GM12878 (cell line): ENCODE data around the gene HS3ST6. TPM values are rescaled to one million over a fixed set of nuclear protein-coding genes. Genes with fewer than 3 reads are reported as not detected.

ENCODE experiments used
- ATAC-seq: fragments of 200-7000 bp; cut with Tn5 transposase; 3 replicates; pipeline ENCODE4 v1.9.1; 2020; ENCODE audit warnings: mild to moderate bottlenecking, moderate library complexity
- BruUV-seq: library from RNA; stranded (reverse); fragments of 400-500 nt; replicated peaks from 2 replicates; lab custom pipeline; 2021; lab: Mats Ljungman, UMichigan
- CTCF ChIA-PET: fragments of 300-600 bp; sonication (Branson Sonifier 250); formaldehyde crosslinking; extraction: SDS; loops from one replicate; lab custom pipeline; 2021; ENCODE audit warnings: inconsistent platforms; lab: Yijun Ruan, JAX
- POLR2A ChIA-PET: fragments of 350-600 bp; formaldehyde crosslinking; extraction: SDS; loops from one replicate; lab custom pipeline; 2021; ENCODE audit warnings: inconsistent platforms; lab: Charles Lee
- RAD21 ChIA-PET: fragments of 300-600 bp; sonication (Branson Sonifier 250); formaldehyde crosslinking; loops from one replicate; lab custom pipeline; 2023; ENCODE audit warnings: antibody characterized with exemption; ENCODE audit not compliant: unreplicated experiment; lab: Charles Lee
- SMC1A ChIA-PET: fragments of 300-600 bp; sonication (Branson Sonifier 250); formaldehyde crosslinking; loops from one replicate; lab custom pipeline; 2023; ENCODE audit not compliant: unreplicated experiment, uncharacterized antibody; lab: Charles Lee
- DNase-seq: peaks from one replicate; pipeline ENCODE4 v3.0.0-alpha.2; 2011; ENCODE audit warnings: low read depth, low spot score
- FAIRE-seq: peaks from 3 replicates; lab custom pipeline; 2011; peaks lifted over from hg19 to GRCh38; lab: Jason Lieb, UNC
- H2AFZ ChIP-seq: 2 replicates; pipeline ENCODE4 v1.6.0; 2011; ENCODE audit warnings: low read depth, low read length, control low read depth; ENCODE audit not compliant: control insufficient read depth
- H3K27ac ChIP-seq: 2 replicates; pipeline ENCODE4 v1.5.1; 2011; ENCODE audit warnings: control low read depth; ENCODE audit not compliant: control insufficient read depth, insufficient read depth
- H3K27me3 ChIP-seq, 2 experiments: replicated peaks in 1 of 2; 2 replicates each; pipeline versions ENCODE4 v1.6.0 to v1.6.1; 2011; ENCODE audit warnings: low read length in 1 of 2; ENCODE audit not compliant: control insufficient read depth in 2 of 2, insufficient read depth in 2 of 2
- H3K36me3 ChIP-seq, 2 experiments: 2 replicates each; pipeline ENCODE4 v1.5.1; 2011; ENCODE audit warnings: low read length in 1 of 2; ENCODE audit not compliant: control insufficient read depth in 2 of 2, insufficient read depth in 2 of 2
- H3K4me1 ChIP-seq: 2 replicates; pipeline ENCODE4 v1.6.1; 2011; ENCODE audit warnings: mild to moderate bottlenecking, low read length, moderate library complexity, mixed read lengths; ENCODE audit not compliant: control insufficient read depth, insufficient read depth
- H3K4me2 ChIP-seq: 2 replicates; pipeline ENCODE4 v1.6.0; 2011; ENCODE audit warnings: control low read depth; ENCODE audit not compliant: control insufficient read depth, insufficient read depth
- H3K4me3 ChIP-seq: fragments of 200-600 bp; sonication (generic); 2 replicates; pipeline ENCODE4 v1.5.1; 2016
- H3K79me2 ChIP-seq: 2 replicates; pipeline ENCODE4 v1.6.0; 2011; ENCODE audit warnings: low read length; ENCODE audit not compliant: control insufficient read depth, insufficient read depth
- H3K9ac ChIP-seq: 2 replicates; pipeline ENCODE4 v1.8.0; 2011; ENCODE audit warnings: low read length, control low read depth, mixed read lengths; ENCODE audit not compliant: control insufficient read depth, insufficient read depth
- H3K9me3 ChIP-seq: replicated peaks from 3 replicates; pipeline ENCODE4 v1.5.1; 2011; ENCODE audit warnings: mild to moderate bottlenecking, low read length; ENCODE audit not compliant: control insufficient read depth, insufficient read depth
- H4K20me1 ChIP-seq: 2 replicates; pipeline ENCODE4 v1.6.0; 2011; ENCODE audit not compliant: control insufficient read depth, insufficient read depth
- HSF1 ChIP-seq: fragments of 150-350 bp; IDR thresholded peaks from 2 replicates; pipeline ENCODE4 v1.6.1; 2014; ENCODE audit warnings: mild to moderate bottlenecking, low read depth, low read length
- IRF4 ChIP-seq: IDR thresholded peaks from 2 replicates; pipeline ENCODE4 v1.6.1; 2011; ENCODE audit warnings: low read depth, low read length
- LARP7 ChIP-seq: fragments of 450-650 bp; IDR thresholded peaks from 2 replicates; pipeline ENCODE4 v1.6.1; 2017; ENCODE audit warnings: mild to moderate bottlenecking
- MTA3 ChIP-seq: IDR thresholded peaks from 2 replicates; pipeline ENCODE4 v1.6.1; 2012; ENCODE audit warnings: low read length, inconsistent platforms, borderline replicate concordance
- NRF1 ChIP-seq: conservative IDR thresholded peaks from 2 replicates; pipeline ENCODE4 v1.6.1; 2011; ENCODE audit warnings: mild to moderate bottlenecking, low read depth, low read length, improper control_type of control experiment
- POLR2A ChIP-seq: IDR thresholded peaks from 2 replicates; pipeline ENCODE4 v1.6.1; 2011; ENCODE audit warnings: low read depth, mild to moderate bottlenecking, low read length
- RUNX3 ChIP-seq: IDR thresholded peaks from 2 replicates; pipeline ENCODE4 v1.6.1; 2012; ENCODE audit warnings: low read length, inconsistent platforms
- SIX5 ChIP-seq: IDR thresholded peaks from 2 replicates; pipeline ENCODE4 v1.6.1; 2011; ENCODE audit warnings: mild to moderate bottlenecking, low read depth, low read length, moderate library complexity; ENCODE audit not compliant: severe bottlenecking
- SKIL ChIP-seq: fragments of 450-650 bp; IDR thresholded peaks from 2 replicates; pipeline ENCODE4 v1.6.1; 2017; ENCODE audit warnings: mild to moderate bottlenecking, low read depth, inconsistent platforms; ENCODE audit not compliant: poor library complexity, severe bottlenecking
- SREBF2 ChIP-seq: IDR thresholded peaks from 2 replicates; pipeline ENCODE4 v1.6.1; 2012; ENCODE audit warnings: mild to moderate bottlenecking, low read length
- SRF ChIP-seq, 2 experiments: IDR thresholded peaks; 2 replicates each; pipeline ENCODE4 v1.6.1; 2011; ENCODE audit warnings: low read depth in 2 of 2, low read length in 2 of 2, mild to moderate bottlenecking in 1 of 2, moderate library complexity in 1 of 2
- TCF7 ChIP-seq: IDR thresholded peaks from 2 replicates; pipeline ENCODE4 v1.6.1; 2014; ENCODE audit warnings: antibody characterized with exemption, borderline replicate concordance
- WGBS: methylation state at CpG from one replicate; pipeline ENCODE4 v1.1.6; 2016; ENCODE audit warnings: low lambda C conversion rate; ENCODE audit not compliant: insufficient replicate concordance, insufficient coverage; ENCODE audit errors: missing lambda C conversion rate; 5-methylcytosine and 5-hydroxymethylcytosine counted together
- in situ Hi-C: fragments of 300-500 bp; cut with MboI; formaldehyde crosslinking; loops from 9 replicates; pipeline ENCODE4 v1.14.3; 2018; ENCODE audit warnings: mixed read lengths
- intact Hi-C: fragments of 100-400 bp; cut with micrococcal nuclease; formaldehyde crosslinking; loops from one replicate; pipeline ENCODE4 v1.14.2; 2022; ENCODE audit not compliant: unreplicated experiment
- polyA plus RNA-seq, 11 experiments: library from polyadenylated mRNA; depleted of rRNA in 4 of 11; unstranded in 6 of 11; stranded (reverse) in 5 of 11; fragments of >200 nt; fragmentation: Nextera tagmentation in 4 of 11; fragmentation: Illumina TruSeq in 1 of 11; extraction: Ambion mirVana in 4 of 11; extraction: Trizol in 1 of 11; gene quantifications; 1 replicate in 1 of 11; 2 replicates in 10 of 11; pipeline versions ENCODE4 v1.2.1 to v1.2.3, GENCODE V29; 2011 to 2016; ENCODE audit warnings: inconsistent platforms in 2 of 11, missing spikeins in 2 of 11, low read depth in 1 of 11
- total RNA-seq, 4 experiments: library from RNA; depleted of rRNA in 3 of 4; stranded (reverse); fragments of >200 nt in 3 of 4; fragmentation: Illumina TruSeq in 1 of 4; extraction: Trizol in 1 of 4; gene quantifications; 2 replicates each; pipeline versions ENCODE4 v1.2.1 to v1.2.3, GENCODE V29; 2013 to 2021
- TF ChIP-seq, protein P1 (sequence below): fragments of 450-650 bp; formaldehyde crosslinking; IDR thresholded peaks from 2 replicates; pipeline ENCODE4 v1.4.0; 2020; ENCODE audit warnings: mild to moderate bottlenecking, moderate library complexity

The HS3ST6 gene
- total and polyA plus RNA-seq, 10 of the 15 experiments (the other 5 are each of a cell fraction or from before 2014, with no cell fraction given), result not detected

DNA sequence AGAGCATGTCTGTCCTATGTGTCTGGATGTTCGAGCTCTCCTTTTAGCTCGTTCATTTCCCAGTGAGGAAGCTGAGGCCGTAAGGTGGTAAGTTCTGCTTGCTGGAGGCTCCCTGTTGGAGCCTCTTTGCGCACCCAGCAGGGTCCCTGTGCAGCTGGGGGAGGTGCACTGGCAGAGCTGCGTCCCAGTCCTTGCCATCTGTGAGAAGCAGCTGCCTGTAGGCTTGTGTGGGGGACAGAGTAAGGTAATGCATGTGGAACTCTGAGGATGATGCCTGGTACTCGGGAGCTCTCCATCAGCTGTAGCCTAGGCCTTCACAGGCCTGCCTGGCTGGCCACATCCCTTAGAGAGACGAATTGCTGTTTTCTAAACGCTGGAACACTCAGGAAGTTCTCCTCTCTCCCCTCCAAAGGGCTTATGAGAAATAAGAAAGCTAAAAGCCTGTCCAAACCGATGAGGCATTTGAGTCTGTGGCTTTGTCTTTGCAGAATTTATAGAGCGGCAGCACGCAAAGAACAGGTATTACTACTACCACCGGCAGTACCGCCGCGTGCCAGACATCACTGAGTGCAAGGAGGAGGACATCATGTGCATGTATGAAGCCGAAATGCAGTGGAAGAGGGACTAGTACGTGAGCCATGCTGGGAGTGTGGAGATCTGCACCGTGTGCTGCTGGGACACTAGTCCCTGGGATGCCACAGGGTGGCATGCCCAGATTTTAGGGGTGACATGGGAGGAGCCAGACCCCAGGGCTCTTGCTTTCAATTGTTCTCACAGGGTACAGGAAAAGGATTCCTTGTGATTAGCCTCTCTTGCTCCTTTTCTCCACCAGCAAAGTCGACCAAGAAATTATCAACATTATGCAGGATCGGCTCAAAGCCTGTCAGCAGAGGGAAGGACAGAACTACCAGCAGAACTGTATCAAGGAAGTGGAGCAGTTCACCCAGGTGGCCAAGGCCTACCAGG is 42.7 kb upstream of the HS3ST6 start:
- peak; percentile 18 for FAIRE-seq
- Histone ChIP-seq H3K27ac (peak overlapping the region; percentile 37), H3K79me2 (peaks cover 61% of the 10 kb centered on the region), H3K27me3 (no peaks in the 10 kb centered on the region), H3K36me3 (peaks cover 11 to 13% of the 10 kb centered on the region in 2 experiments; a peak in 3 of 4 replicates), H3K9ac (peak overlapping the region; percentile 89), H3K4me3 (peak overlapping the region; percentile 83), H2AFZ (no peak overlapping the region), H3K4me2 (peak overlapping the region; percentile 73), H3K9me3 (no peaks in the 10 kb centered on the region), H3K4me1 (peaks cover 19% of the 10 kb centered on the region), H4K20me1 (peaks cover 6% of the 10 kb centered on the region; the same call in 1 of the 2 replicates)
- BruUV-seq, result TSS peak; percentile 54
- in situ Hi-C loops (no loop called here), intact Hi-C loops (no loop called here)
- ATAC-seq, result peak; percentile 28
- ChIA-PET POLR2A (interaction anchor here (0.7 to 2.2 kb wide), 5 partner anchors 10 to 721 kb away, joined by 3 to 13 read pairs (median 3); partner anchors contain the start of genes KCTD5, NTHL1, SYNGR3 and TBL3), SMC1A (interaction anchor here (1.1 to 1.4 kb wide), 2 partner anchors 11 to 43 kb away, joined by 3 to 7 read pairs; partner anchors contain the start of gene TBL3), RAD21 (interaction anchor here (1.0 to 1.1 kb wide), 4 partner anchors 18 to 180 kb away, joined by 3 to 4 read pairs (median 4); partner anchors contain the start of genes MSRB1, NOXO1, NUBP2 and SPSB3), CTCF (interaction anchor here (1.0 to 1.6 kb wide), 3 partner anchors 15 to 43 kb away, joined by 4 to 6 read pairs (median 5); no protein-coding TSS in a partner anchor)
- WGBS, result 5% methylated on average over 20 of the region's 20 CpGs
- no peak for DNase-seq
- TF ChIP-seq SKIL (no peak), SREBF2 (no peak), LARP7 (0 out of 2 replicates have a peak, but pooled peaks have one; percentile 10), NRF1 (no peak), RUNX3 (peak; percentile 44), SIX5 (no peak), POLR2A (peak; percentile 83), SRF (IDR thresholded peaks at IDR 0.05; ENCODE audit: low read depth in 2 of 2, low read length in 2 of 2) (no peak), MTA3 (peak; percentile 100), IRF4 (no peak), HSF1 (no peak), TCF7 (0 out of 2 replicates have a peak, but pooled peaks have one; percentile 13)
- TF ChIP-seq, protein P1, sequence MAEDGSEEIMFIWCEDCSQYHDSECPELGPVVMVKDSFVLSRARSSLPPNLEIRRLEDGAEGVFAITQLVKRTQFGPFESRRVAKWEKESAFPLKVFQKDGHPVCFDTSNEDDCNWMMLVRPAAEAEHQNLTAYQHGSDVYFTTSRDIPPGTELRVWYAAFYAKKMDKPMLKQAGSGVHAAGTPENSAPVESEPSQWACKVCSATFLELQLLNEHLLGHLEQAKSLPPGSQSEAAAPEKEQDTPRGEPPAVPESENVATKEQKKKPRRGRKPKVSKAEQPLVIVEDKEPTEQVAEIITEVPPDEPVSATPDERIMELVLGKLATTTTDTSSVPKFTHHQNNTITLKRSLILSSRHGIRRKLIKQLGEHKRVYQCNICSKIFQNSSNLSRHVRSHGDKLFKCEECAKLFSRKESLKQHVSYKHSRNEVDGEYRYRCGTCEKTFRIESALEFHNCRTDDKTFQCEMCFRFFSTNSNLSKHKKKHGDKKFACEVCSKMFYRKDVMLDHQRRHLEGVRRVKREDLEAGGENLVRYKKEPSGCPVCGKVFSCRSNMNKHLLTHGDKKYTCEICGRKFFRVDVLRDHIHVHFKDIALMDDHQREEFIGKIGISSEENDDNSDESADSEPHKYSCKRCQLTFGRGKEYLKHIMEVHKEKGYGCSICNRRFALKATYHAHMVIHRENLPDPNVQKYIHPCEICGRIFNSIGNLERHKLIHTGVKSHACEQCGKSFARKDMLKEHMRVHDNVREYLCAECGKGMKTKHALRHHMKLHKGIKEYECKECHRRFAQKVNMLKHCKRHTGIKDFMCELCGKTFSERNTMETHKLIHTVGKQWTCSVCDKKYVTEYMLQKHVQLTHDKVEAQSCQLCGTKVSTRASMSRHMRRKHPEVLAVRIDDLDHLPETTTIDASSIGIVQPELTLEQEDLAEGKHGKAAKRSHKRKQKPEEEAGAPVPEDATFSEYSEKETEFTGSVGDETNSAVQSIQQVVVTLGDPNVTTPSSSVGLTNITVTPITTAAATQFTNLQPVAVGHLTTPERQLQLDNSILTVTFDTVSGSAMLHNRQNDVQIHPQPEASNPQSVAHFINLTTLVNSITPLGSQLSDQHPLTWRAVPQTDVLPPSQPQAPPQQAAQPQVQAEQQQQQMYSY, result no peak
